ENCODE measurements around the gene DYNC1LI2. TPM values are rescaled to one million over a fixed set of nuclear protein-coding genes. Genes with fewer than 3 reads are reported as not detected.
A peak's percentile ranks its signal among the peaks of the same experiment; 100 is the strongest.

The DYNC1LI2 gene
- total RNA-seq, 1 donor = 183 TPM

DNA sequence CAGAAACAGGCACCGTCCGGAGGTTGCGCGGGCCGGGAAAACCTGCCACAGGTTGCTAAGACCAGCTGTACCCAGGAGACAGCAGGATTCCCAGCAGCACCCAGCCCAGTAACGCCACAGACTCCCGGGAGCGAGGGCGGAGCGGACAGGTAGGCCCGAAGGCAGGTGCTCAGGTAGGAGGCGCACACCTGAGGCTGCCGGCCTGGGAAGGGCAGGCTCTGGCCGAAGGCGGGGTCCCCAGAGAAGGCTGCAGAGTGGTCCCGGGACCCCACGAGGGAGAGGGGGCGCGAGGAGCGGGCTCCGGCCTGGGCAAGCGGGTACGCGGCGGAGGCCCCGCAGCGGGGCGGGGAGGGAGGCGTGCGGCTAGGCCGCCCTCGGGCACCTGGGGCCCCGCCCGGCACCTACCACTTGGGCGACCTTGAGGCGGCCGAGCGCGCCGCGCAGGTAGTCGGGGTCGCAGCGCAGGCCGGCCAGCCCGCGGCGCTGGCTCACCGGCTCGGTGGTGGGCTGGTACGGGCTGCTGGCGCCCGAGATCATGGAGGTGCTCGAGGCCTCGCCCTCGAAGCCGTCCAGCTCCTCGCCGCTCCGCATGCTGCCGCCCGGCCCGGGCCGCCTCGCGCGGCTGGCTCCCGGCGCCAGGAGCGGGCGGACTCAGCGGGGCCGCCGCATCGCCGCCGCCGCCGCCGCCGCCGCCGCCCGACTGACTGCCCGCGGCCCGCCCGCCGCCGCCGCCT is 55.3 kb downstream of the DYNC1LI2 start:
- Histone ChIP-seq H2AFZ (ENCODE audit: low read length) (peak overlapping the region; percentile 65), H4K20me1 (ENCODE audit: insufficient read depth, low read length) (no peaks in the 10 kb centered on the region), H3K4me3 (ENCODE audit: insufficient read depth, low read length) (peak overlapping the region; percentile 77), H3K79me2 (ENCODE audit: insufficient read depth, low read length) (peaks cover 9% of the 10 kb centered on the region), H3K27ac (ENCODE audit: low read depth, low read length) (no peak overlapping the region), H3K9me3 (ENCODE audit: low read depth, low read length) (no peaks in the 10 kb centered on the region), H3K4me1 (ENCODE audit: insufficient read depth, low read length) (peaks cover 10% of the 10 kb centered on the region), H3K36me3 (ENCODE audit: insufficient read depth, low read length) (no peaks in the 10 kb centered on the region), H3K27me3 (ENCODE audit: insufficient read depth, low read length) (no peaks in the 10 kb centered on the region), H3K4me2 (ENCODE audit: insufficient read depth, low read length) (peak overlapping the region; percentile 93)
- no peak for DNase-seq (ENCODE audit: insufficient read length, low spot score, missing footprints)
- TF ChIP-seq, protein P1, sequence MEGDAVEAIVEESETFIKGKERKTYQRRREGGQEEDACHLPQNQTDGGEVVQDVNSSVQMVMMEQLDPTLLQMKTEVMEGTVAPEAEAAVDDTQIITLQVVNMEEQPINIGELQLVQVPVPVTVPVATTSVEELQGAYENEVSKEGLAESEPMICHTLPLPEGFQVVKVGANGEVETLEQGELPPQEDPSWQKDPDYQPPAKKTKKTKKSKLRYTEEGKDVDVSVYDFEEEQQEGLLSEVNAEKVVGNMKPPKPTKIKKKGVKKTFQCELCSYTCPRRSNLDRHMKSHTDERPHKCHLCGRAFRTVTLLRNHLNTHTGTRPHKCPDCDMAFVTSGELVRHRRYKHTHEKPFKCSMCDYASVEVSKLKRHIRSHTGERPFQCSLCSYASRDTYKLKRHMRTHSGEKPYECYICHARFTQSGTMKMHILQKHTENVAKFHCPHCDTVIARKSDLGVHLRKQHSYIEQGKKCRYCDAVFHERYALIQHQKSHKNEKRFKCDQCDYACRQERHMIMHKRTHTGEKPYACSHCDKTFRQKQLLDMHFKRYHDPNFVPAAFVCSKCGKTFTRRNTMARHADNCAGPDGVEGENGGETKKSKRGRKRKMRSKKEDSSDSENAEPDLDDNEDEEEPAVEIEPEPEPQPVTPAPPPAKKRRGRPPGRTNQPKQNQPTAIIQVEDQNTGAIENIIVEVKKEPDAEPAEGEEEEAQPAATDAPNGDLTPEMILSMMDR (IDR thresholded peaks at IDR 0.05; ENCODE audit: extremely low read depth, low read depth, low read length) = no peak

DNA sequence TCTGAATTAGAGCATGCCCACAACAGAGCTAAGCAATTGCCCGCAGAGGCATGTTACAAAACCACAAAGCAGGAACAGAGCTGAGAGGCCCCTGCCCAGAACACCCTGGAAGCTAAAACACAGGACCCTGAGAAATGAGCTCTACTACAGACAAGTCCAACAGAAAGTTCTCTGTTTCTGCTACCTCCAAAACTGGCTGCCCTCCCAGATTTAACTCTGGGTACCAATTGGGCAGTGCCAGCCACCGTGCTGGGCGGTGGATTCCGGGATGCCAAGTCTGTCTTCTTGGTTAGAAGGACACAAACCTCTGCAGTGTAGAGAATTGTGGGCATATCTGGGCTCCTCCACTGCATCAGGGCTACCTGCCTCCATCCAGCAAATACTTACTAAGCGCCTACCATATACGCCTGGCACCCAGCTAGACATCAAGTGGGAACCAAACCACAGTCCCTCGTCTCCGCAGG is 55.9 kb downstream of the DYNC1LI2 start:
- DNase-seq (ENCODE audit: insufficient read length, low spot score, missing footprints) = peak; percentile 90

DNA sequence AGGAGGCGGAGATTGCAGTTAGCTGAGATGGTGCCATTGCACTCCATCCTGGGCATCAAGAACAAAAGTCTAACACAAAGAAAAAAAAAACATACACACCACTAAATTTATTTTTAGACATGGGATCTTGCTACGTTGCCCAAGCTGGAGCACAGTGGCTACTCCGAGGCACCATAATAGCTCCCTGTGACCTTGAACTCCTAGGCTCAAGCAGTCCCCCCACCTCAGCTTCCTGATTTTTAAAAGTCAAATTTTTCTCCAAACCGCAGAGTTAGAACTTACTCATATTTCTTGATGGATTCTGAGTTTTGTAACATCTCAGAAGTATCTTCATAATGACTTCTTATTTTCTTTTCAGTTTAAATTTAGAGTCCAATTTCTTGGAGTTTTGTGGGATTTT is 58.3 kb downstream of the DYNC1LI2 start:
- peaks cover 10% of the 10 kb centered on the region for H3K4me1 ChIP-seq (ENCODE audit: insufficient read depth, low read length)
- no peak overlapping the region for H3K4me2 ChIP-seq (ENCODE audit: insufficient read depth, low read length)
- no peak overlapping the region for H2AFZ ChIP-seq (ENCODE audit: low read length)
- no peaks in the 10 kb centered on the region for H3K27me3 ChIP-seq (ENCODE audit: insufficient read depth, low read length)
- H3K27ac ChIP-seq (ENCODE audit: low read depth, low read length) = no peak overlapping the region
- DNase-seq (ENCODE audit: insufficient read length, low spot score, missing footprints) = no peak
- peaks cover 11% of the 10 kb centered on the region for H3K79me2 ChIP-seq (ENCODE audit: insufficient read depth, low read length)
- H3K36me3 ChIP-seq (ENCODE audit: insufficient read depth, low read length) = no peaks in the 10 kb centered on the region
- H3K4me3 ChIP-seq (ENCODE audit: insufficient read depth, low read length) = no peak overlapping the region
- TF ChIP-seq, protein P1 (IDR thresholded peaks at IDR 0.05; ENCODE audit: extremely low read depth, low read depth, low read length) = no peak
- no peaks in the 10 kb centered on the region for H3K9me3 ChIP-seq (ENCODE audit: low read depth, low read length)
- no peaks in the 10 kb centered on the region for H4K20me1 ChIP-seq (ENCODE audit: insufficient read depth, low read length)

More for the DNA sequence above, 55.9 kb downstream of the DYNC1LI2 start:
- TF ChIP-seq, protein P1 (IDR thresholded peaks at IDR 0.05; ENCODE audit: extremely low read depth, low read depth, low read length) = no peak
- H3K36me3 ChIP-seq (ENCODE audit: insufficient read depth, low read length) = no peaks in the 10 kb centered on the region
- peaks cover 10% of the 10 kb centered on the region for H3K4me1 ChIP-seq (ENCODE audit: insufficient read depth, low read length)
- H2AFZ ChIP-seq (ENCODE audit: low read length) = peak overlapping the region; percentile 65
- peaks cover 9% of the 10 kb centered on the region for H3K79me2 ChIP-seq (ENCODE audit: insufficient read depth, low read length)
- peak overlapping the region; percentile 77 for H3K4me3 ChIP-seq (ENCODE audit: insufficient read depth, low read length)
- H3K9me3 ChIP-seq (ENCODE audit: low read depth, low read length) = no peaks in the 10 kb centered on the region
- no peak overlapping the region for H3K27ac ChIP-seq (ENCODE audit: low read depth, low read length)
- H4K20me1 ChIP-seq (ENCODE audit: insufficient read depth, low read length) = no peaks in the 10 kb centered on the region
- no peaks in the 10 kb centered on the region for H3K27me3 ChIP-seq (ENCODE audit: insufficient read depth, low read length)
- peak overlapping the region; percentile 93 for H3K4me2 ChIP-seq (ENCODE audit: insufficient read depth, low read length)

DNA sequence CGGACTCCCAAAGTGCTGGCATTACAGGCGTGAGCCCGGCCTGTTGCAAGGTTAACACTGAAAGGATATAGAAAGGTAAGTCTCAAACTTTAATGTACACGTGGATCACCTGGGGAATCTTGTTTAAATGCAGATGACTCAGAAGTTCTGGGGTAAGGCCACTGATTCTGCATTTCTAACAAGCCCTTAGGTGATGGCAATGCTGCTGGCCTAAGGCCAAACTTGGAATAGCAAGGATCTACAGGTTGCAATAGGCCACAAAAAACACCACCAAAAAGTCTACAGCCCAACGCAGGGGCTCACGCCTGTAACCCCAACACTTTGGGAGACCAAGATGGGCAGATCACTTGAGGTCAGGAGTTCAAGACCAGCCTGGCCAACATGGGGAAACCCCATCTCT is 59.1 kb downstream of the DYNC1LI2 start:
- no peak for DNase-seq (ENCODE audit: insufficient read length, low spot score, missing footprints)
- peaks cover 10% of the 10 kb centered on the region for H3K4me1 ChIP-seq (ENCODE audit: insufficient read depth, low read length)
- H3K9me3 ChIP-seq (ENCODE audit: low read depth, low read length) = no peaks in the 10 kb centered on the region
- no peak overlapping the region for H2AFZ ChIP-seq (ENCODE audit: low read length)
- no peak overlapping the region for H3K27ac ChIP-seq (ENCODE audit: low read depth, low read length)
- no peak overlapping the region for H3K4me3 ChIP-seq (ENCODE audit: insufficient read depth, low read length)
- H3K4me2 ChIP-seq (ENCODE audit: insufficient read depth, low read length) = no peak overlapping the region
- H3K79me2 ChIP-seq (ENCODE audit: insufficient read depth, low read length) = peaks cover 13% of the 10 kb centered on the region
- H4K20me1 ChIP-seq (ENCODE audit: insufficient read depth, low read length) = no peaks in the 10 kb centered on the region
- TF ChIP-seq, protein P1 (IDR thresholded peaks at IDR 0.05; ENCODE audit: extremely low read depth, low read depth, low read length) = no peak
- no peaks in the 10 kb centered on the region for H3K27me3 ChIP-seq (ENCODE audit: insufficient read depth, low read length)
- no peaks in the 10 kb centered on the region for H3K36me3 ChIP-seq (ENCODE audit: insufficient read depth, low read length)

Measured in osteoblast (primary cell).